Gastrocnemius medialis (tissue), 4 donors: Measurements from ENCODE around the gene DAPK3. TPM values are rescaled to one million over a fixed set of nuclear protein-coding genes. Genes with fewer than 3 reads are reported as not detected.
A peak's percentile ranks its signal among the peaks of the same experiment; 100 is the strongest.

Experiments used
- ATAC-seq, 2 donors: fragments of 150-250 bp; one replicate each; pipeline ENCODE4 v1.9.1; 2016
- DNase-seq, 2 donors: peaks; one replicate each; pipeline ENCODE4 v3.0.0-alpha.2; 2019
- H3K27ac ChIP-seq, 4 donors: fragments of 200-600 bp; sonication (generic); 1 replicate in 1 of 4; 2 replicates in 3 of 4; pipeline ENCODE4 v1.5.1; 2016 to 2018; ENCODE audit warnings: mild to moderate bottlenecking in 2 of 4, moderate library complexity in 1 of 4
- H3K27me3 ChIP-seq, 3 donors: fragments of 200-600 bp; sonication (generic) in 2 of 3; 1 replicate in 1 of 3; 2 replicates in 2 of 3; pipeline versions ENCODE4 v1.5.1 to v1.6.0; 2016 to 2019; ENCODE audit warnings: mild to moderate bottlenecking in 1 of 3, moderate library complexity in 1 of 3
- H3K36me3 ChIP-seq, 2 donors: fragments of 200-600 bp; sonication (generic) in 1 of 2; one replicate each; pipeline ENCODE4 v1.5.1; 2017 to 2018
- H3K4me1 ChIP-seq, 2 donors: fragments of 200-600 bp; sonication (generic) in 1 of 2; one replicate each; pipeline ENCODE4 v1.5.1; 2016 to 2017; ENCODE audit warnings: mild to moderate bottlenecking in 2 of 2
- H3K4me3 ChIP-seq, 4 donors: fragments of 200-600 bp; sonication (generic) in 3 of 4; 1 replicate in 1 of 4; 2 replicates in 3 of 4; pipeline ENCODE4 v1.5.1; 2016 to 2019; ENCODE audit warnings: mild to moderate bottlenecking in 2 of 4
- H3K9me3 ChIP-seq, 3 donors: fragments of 200-600 bp; sonication (generic) in 2 of 3; 1 replicate in 1 of 3; 2 replicates in 2 of 3; pipeline ENCODE4 v1.5.1; 2016 to 2019
- POLR2A ChIP-seq, 2 donors: fragments of 450-650 bp; IDR thresholded peaks; one replicate each; pipeline ENCODE4 v1.6.1; 2017; ENCODE audit warnings: antibody characterized with exemption in 2 of 2, mild to moderate bottlenecking in 2 of 2, moderate library complexity in 2 of 2
- in situ Hi-C, 4 donors: fragments of 200-750 bp; cut with MboI; loops; one replicate each; pipeline versions ENCODE4 v1.15.0 to v1.8.0; 2017; ENCODE audit warnings: low sequenced_read_pairs in 4 of 4
- intact Hi-C: fragments of 100-400 bp; cut with DNase I; formaldehyde crosslinking; loops from one replicate; pipeline ENCODE4 v1.15.1; 2023; ENCODE audit warnings: low total_unique reads
- total RNA-seq, 4 donors: library from RNA; depleted of rRNA; stranded (reverse); fragments of >200 nt; gene quantifications; one replicate each; pipeline versions ENCODE4 v1.1.0 to v1.2.3, GENCODE V29; 2016
- TF ChIP-seq, protein P1 (sequence below), 5 experiments: fragments of 450-650 bp in 3 of 5; fragments of 200-600 bp in 2 of 5; sonication (generic) in 2 of 5; IDR thresholded peaks in 4 of 5; conservative IDR thresholded peaks in 1 of 5; 1 replicate in 4 of 5; 2 replicates in 1 of 5; pipeline ENCODE4 v1.5.1; 2016 to 2019; ENCODE audit warnings: antibody characterized with exemption in 5 of 5, mild to moderate bottlenecking in 3 of 5, moderate library complexity in 3 of 5

DAPK3 gene
- total RNA-seq, 4 donors from 2014 or later: 61.3 to 135 (median 115) TPM

DNA sequence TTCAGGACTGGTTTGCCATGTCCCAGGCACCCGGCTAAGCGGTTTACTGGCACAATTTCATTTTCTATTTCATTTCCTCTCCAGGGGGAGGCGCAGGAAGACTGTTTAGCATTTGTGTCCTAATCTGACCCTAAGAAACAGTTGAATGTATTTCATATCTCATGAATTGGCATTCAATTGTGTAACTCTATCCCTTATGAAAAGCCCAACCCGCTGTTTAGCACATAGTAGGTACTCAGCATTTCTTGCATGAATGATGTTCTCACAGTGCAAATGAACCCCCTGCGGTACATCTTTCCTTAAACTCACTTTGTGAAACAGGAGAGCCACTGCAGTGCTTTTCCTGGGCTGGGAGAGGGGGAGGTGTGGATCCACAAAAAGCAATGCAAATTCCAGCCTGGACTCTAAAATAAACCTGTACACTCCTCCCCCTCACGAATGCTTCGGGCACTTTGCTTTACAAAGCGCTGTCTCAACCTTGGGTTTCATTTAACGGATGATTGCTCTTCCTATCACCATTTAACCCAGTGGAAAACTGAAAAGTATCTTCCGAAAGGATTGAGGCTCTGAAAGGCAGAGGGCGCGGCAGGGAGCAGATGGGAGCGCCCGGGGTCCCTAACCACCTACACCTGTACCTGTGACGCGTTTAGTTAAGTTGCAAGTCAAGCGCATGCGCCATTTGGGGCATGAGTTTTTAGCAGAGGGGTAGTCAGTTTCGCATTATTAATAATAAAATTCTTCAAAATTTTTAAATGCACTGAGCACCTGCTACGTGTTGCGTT is 15.6 kb upstream of the DAPK3 start:
- DNase-seq: peak in 1 of 2 donors; percentile 44
- peaks cover 0 to 29% of the 10 kb centered on the region in 2 donors for H3K36me3 ChIP-seq
- in situ Hi-C loops (loop anchor here in 1 of 4 donors (10.0 kb wide), 1 partner anchor 78 kb away; the partner anchor contains the start of gene ZBTB7A), intact Hi-C loops (loop anchor here (1.0 to 10.0 kb wide), 3 partner anchors 153 to 358 kb away; partner anchors contain the start of genes ANKRD24, MPND and SIRT6)
- no peaks in the 10 kb centered on the region for H3K27me3 ChIP-seq
- peak overlapping the region; percentile 79 to 99 (median 80) for H3K4me3 ChIP-seq
- peak overlapping the region; percentile 89 to 100 (median 92) for H3K27ac ChIP-seq
- ATAC-seq: peak; percentile 46 to 47
- H3K9me3 ChIP-seq: no peaks in the 10 kb centered on the region
- peaks cover 39 to 44% of the 10 kb centered on the region in 2 donors for H3K4me1 ChIP-seq
- TF ChIP-seq POLR2A (IDR thresholded peaks at IDR 0.05): no peak
- TF ChIP-seq, protein P1, sequence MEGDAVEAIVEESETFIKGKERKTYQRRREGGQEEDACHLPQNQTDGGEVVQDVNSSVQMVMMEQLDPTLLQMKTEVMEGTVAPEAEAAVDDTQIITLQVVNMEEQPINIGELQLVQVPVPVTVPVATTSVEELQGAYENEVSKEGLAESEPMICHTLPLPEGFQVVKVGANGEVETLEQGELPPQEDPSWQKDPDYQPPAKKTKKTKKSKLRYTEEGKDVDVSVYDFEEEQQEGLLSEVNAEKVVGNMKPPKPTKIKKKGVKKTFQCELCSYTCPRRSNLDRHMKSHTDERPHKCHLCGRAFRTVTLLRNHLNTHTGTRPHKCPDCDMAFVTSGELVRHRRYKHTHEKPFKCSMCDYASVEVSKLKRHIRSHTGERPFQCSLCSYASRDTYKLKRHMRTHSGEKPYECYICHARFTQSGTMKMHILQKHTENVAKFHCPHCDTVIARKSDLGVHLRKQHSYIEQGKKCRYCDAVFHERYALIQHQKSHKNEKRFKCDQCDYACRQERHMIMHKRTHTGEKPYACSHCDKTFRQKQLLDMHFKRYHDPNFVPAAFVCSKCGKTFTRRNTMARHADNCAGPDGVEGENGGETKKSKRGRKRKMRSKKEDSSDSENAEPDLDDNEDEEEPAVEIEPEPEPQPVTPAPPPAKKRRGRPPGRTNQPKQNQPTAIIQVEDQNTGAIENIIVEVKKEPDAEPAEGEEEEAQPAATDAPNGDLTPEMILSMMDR (IDR thresholded peaks at IDR 0.05 in 4 of 5, conservative IDR thresholded peaks at IDR 0.05 in 1 of 5): peak; percentile 62 to 74 (median 67)

DNA sequence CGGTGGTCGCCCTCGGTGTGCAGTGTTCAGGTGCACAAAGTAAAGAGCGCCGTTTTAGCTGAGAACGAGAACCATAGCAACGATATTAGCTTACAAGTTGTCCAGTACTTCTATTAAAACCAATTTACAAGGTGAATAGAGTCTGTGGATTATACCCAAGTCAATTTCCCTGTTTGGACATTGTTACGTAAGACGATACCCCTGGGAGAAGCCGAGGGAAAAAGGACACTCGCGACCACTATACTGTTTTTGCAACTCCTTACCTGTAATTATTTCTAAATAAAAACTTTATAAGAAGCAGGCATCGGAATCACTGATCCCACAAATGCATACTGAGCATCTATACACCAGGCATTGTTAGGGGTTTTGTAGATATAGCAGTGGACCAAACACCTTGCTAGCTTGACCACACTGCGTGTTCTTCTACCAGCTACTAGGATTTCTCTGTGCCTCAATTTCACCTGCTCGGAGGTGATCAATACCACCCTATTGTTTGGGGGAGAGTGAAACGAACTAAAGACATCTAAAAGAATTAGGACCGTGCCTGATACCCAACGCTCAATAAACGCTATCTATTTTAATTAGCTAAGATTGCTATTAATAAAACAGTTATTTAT is 14.9 kb upstream of the DAPK3 start:
- ATAC-seq (peak; percentile 1), DNase-seq (peak in 1 of 2 donors; percentile 13)
- TF ChIP-seq, protein P1 (IDR thresholded peaks at IDR 0.05 in 4 of 5, conservative IDR thresholded peaks at IDR 0.05 in 1 of 5): no peak
- TF ChIP-seq POLR2A (IDR thresholded peaks at IDR 0.05): no peak
- Histone ChIP-seq H3K9me3 (no peaks in the 10 kb centered on the region), H3K27ac (peak overlapping the region; percentile 89 to 100 (median 92)), H3K4me3 (peak overlapping the region; percentile 79 to 99 (median 80)), H3K4me1 (peaks cover 39 to 44% of the 10 kb centered on the region in 2 donors), H3K27me3 (no peaks in the 10 kb centered on the region), H3K36me3 (peaks cover 0 to 36% of the 10 kb centered on the region in 2 donors)
- in situ Hi-C loops: loop anchor here in 1 of 4 donors (10.0 kb wide), 1 partner anchor 79 kb away; the partner anchor contains the start of gene ZBTB7A
- intact Hi-C loops: loop anchor here (1.0 to 10.0 kb wide), 8 partner anchors 14 to 359 kb away; partner anchors contain the start of genes ANKRD24, DAPK3, MAP2K2 and MPND

DNA sequence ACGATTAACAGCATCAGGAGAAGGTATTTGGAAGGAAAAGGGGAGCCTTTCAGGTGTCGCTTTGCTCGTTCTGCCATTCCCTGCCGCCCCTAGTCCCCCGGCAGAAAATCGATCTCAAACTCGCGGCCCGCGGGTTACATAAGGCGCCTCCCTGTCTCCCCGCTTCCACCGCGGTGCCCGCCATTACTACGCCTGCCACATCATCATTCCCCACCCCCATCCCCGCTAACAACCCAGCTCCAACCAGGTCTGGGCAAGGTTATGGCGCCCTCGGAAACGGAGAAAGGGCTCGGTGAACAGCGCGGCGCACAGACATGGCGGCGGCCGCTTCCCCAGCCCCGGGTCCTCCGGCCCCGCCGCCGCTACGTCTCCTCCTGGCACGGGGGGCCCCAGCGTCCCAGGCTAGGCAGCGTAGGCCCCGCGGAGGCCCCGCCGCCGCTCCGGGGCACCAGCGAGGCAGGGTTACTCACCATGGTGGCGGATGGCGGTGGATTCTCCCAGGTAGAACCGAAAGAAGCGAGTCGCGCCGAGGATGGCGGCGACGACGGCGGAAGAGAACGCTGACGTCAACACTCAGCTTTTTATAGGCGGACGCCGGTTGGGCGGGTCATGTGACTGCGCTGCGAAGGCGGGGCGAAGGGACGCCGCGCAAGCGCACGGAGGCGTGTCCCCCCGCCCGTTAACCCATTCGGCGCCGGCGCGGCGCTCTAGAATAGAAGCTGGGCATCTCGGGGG is 14.2 kb upstream of the DAPK3 start, which contains the start of gene EEF2:
EEF2 (minus strand) TSS at position 556 of the 735 bp plus-strand sequence; CDS start at position 473, 83 bp downstream.
- Histone ChIP-seq H3K9me3 (no peaks in the 10 kb centered on the region), H3K27me3 (no peaks in the 10 kb centered on the region), H3K27ac (peak within 1 kb of the TSS; percentile 89 to 100 (median 92)), H3K36me3 (peaks cover 0 to 43% of the 10 kb centered on the region in 2 donors), H3K4me3 (peak within 1 kb of the TSS; percentile 79 to 99 (median 80)), H3K4me1 (peaks cover 39 to 44% of the 10 kb centered on the region in 2 donors)
- intact Hi-C loops (loop anchor here (1.0 to 10.0 kb wide), 7 partner anchors 14 to 360 kb away; partner anchors contain the start of genes ANKRD24, DAPK3, MAP2K2 and MPND), in situ Hi-C loops (loop anchor here in 1 of 4 donors (10.0 kb wide), 1 partner anchor 80 kb away; the partner anchor contains the start of gene ZBTB7A)
- TF ChIP-seq, protein P1 (IDR thresholded peaks at IDR 0.05 in 4 of 5, conservative IDR thresholded peaks at IDR 0.05 in 1 of 5): peak in 1 of 5 experiments; percentile 28
- peak; percentile 100 for TF ChIP-seq POLR2A (IDR thresholded peaks at IDR 0.05)
- DNase-seq (peak; percentile 77 to 86), ATAC-seq (peak; percentile 49 to 61)

DNA sequence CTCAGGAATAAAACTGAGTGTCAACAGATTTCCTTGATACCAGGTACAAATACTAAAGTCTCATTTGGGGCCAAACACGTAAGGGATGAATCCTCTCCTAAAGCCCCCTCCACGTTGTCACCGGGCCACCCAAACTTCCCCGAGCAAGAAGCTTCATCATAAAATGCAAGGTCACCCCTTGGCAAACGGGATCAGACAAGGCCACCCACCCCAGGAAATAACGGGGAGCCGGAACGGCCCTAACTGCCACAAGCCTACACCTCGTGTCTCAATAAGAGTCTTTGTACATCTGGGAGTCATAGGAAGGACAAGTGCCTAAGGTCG is 13.6 kb upstream of the DAPK3 start:
- Histone ChIP-seq H3K9me3 (no peaks in the 10 kb centered on the region), H3K4me3 (peak overlapping the region; percentile 79 to 99 (median 80)), H3K36me3 (peaks cover 0 to 48% of the 10 kb centered on the region in 2 donors), H3K4me1 (peaks cover 39 to 44% of the 10 kb centered on the region in 2 donors), H3K27me3 (no peaks in the 10 kb centered on the region), H3K27ac (peak overlapping the region; percentile 89 to 100 (median 92))
- DNase-seq: peak in 1 of 2 donors; percentile 39
- intact Hi-C loops (loop anchor here (2.0 to 10.0 kb wide), 5 partner anchors 52 to 360 kb away; partner anchors contain the start of genes MAP2K2, MPND, MRPL54 and NMRK2), in situ Hi-C loops (loop anchor here in 1 of 4 donors (10.0 kb wide), 1 partner anchor 80 kb away; the partner anchor contains the start of gene ZBTB7A)
- TF ChIP-seq POLR2A (IDR thresholded peaks at IDR 0.05): no peak
- TF ChIP-seq, protein P1 (IDR thresholded peaks at IDR 0.05 in 4 of 5, conservative IDR thresholded peaks at IDR 0.05 in 1 of 5): no peak
- peak; percentile 13 to 16 for ATAC-seq
